Measurements from ENCODE around the gene CCL23.

DNA sequence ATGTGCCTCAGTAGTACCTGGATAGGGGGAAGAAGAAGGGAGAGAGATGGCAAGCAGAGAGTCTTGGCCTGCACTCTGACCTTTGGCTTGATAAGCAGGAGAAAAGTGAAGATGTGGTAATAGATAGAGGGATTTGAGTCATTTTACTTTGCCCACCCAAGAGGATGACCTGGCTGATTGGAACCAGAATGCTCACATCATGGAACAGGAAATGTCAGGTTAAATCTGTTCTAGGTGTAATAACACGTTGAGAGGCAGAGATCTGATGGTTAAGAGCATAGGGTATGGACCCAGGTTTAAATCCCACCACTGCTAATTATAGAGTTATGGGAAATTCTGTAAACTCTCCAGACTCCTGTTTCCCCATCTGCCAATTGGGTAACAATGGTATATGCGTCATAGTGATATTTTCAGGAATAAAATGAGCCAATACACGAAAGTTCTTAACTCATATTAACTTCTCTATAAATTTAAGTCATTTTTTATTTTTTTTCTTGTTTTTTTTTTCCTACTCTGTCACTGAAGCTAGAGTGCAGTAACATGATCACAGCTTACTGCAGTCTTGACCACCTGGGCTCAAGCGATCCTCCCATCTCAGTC, 38.2 kb upstream of the CCL23 start:
- TF ChIP-seq, protein P1, sequence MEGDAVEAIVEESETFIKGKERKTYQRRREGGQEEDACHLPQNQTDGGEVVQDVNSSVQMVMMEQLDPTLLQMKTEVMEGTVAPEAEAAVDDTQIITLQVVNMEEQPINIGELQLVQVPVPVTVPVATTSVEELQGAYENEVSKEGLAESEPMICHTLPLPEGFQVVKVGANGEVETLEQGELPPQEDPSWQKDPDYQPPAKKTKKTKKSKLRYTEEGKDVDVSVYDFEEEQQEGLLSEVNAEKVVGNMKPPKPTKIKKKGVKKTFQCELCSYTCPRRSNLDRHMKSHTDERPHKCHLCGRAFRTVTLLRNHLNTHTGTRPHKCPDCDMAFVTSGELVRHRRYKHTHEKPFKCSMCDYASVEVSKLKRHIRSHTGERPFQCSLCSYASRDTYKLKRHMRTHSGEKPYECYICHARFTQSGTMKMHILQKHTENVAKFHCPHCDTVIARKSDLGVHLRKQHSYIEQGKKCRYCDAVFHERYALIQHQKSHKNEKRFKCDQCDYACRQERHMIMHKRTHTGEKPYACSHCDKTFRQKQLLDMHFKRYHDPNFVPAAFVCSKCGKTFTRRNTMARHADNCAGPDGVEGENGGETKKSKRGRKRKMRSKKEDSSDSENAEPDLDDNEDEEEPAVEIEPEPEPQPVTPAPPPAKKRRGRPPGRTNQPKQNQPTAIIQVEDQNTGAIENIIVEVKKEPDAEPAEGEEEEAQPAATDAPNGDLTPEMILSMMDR (IDR thresholded peaks at IDR 0.05): no peak
- TF ChIP-seq EP300 (IDR thresholded peaks at IDR 0.05) (no peak), POLR2AphosphoS5 (IDR thresholded peaks at IDR 0.05) (no peak)
